NCI-H2196 (cell line): ENCODE results near the gene ANO3.
"Not testable (repeated sequence)": the region's sequence is repeated elsewhere in the genome, so short reads cannot be mapped to it uniquely, and the experiment has no call there.

ENCODE experiments used
- DNase-seq: peaks from one replicate; lab custom pipeline; 2025; ENCODE audit not compliant: unreplicated experiment; lab: John Stamatoyannopoulos, UW

Gene ANO3

GRCh38 chr11:26618441-26618840 is 286.5 kb downstream of the ANO3 start:
- DNase-seq, result no peak

GRCh38 chr11:26620282-26621045 is 288.5 kb downstream of the ANO3 start:
- no peak for DNase-seq

- no peak for DNase-seq
These were observed 289.2 kb downstream of the ANO3 start for GRCh38 chr11:26621132-26621531.

- no peak for DNase-seq
These were observed 290.3 kb downstream of the ANO3 start for GRCh38 chr11:26622181-26622580.

- DNase-seq, result no peak
These were observed 291.2 kb downstream of the ANO3 start for GRCh38 chr11:26623076-26623659.

- no peak for DNase-seq
These were observed 294.4 kb downstream of the ANO3 start for GRCh38 chr11:26626346-26626745.

GRCh38 chr11:26632691-26633159 is 300.8 kb downstream of the ANO3 start:
- DNase-seq, result no peak

- DNase-seq, result not testable (repeated sequence)
These were observed 311.4 kb downstream of the ANO3 start for GRCh38 chr11:26643314-26643713.

- peak; percentile 40 for DNase-seq
These were observed 318.0 kb downstream of the ANO3 start for GRCh38 chr11:26649884-26650283.

GRCh38 chr11:26651916-26652315 is 320.0 kb downstream of the ANO3 start:
- peak; percentile 3 for DNase-seq

GRCh38 chr11:26655287-26655686 is 323.4 kb downstream of the ANO3 start:
- DNase-seq, result no peak

- no peak for DNase-seq
These were observed 331.0 kb downstream of the ANO3 start for GRCh38 chr11:26662916-26663315.

- no peak for DNase-seq
These were observed 333.1 kb downstream of the ANO3 start for GRCh38 chr11:26665036-26665435.

GRCh38 chr11:26665946-26666345 is 334.0 kb downstream of the ANO3 start:
- DNase-seq, result no peak

- no peak for DNase-seq
These were observed 343.5 kb downstream of the ANO3 start for GRCh38 chr11:26675233-26675928.

- DNase-seq, result no peak
These were observed 344.7 kb downstream of the ANO3 start for GRCh38 chr11:26676641-26677040.

GRCh38 chr11:26677566-26677965 is 345.6 kb downstream of the ANO3 start:
- DNase-seq, result no peak

GRCh38 chr11:26687351-26687750 is 355.4 kb downstream of the ANO3 start:
- DNase-seq, result no peak

- DNase-seq, result no peak
These were observed 356.8 kb downstream of the ANO3 start for GRCh38 chr11:26688701-26689100.

- DNase-seq, result no peak
These were observed 364.4 kb downstream of the ANO3 start for GRCh38 chr11:26696330-26696729.

- DNase-seq, result no peak
These were observed 366.3 kb downstream of the ANO3 start for GRCh38 chr11:26698224-26698623.
